Spleen (tissue), 11 donors: ENCODE data around the gene ENPP1. TPM values are rescaled to one million over a fixed set of nuclear protein-coding genes. Genes with fewer than 3 reads are reported as not detected.

Experiments
- DNase-seq: peaks from one replicate; pipeline ENCODE4 v3.0.0-alpha.2; 2020
- H3K27ac ChIP-seq, 8 donors: fragments of 200-600 bp; sonication (generic) in 7 of 8; 1 replicate in 4 of 8; 2 replicates in 4 of 8; pipeline versions ENCODE4 v1.5.0 to v1.8.0; 2016 to 2021; ENCODE audit warnings: inconsistent platforms in 4 of 8, mild to moderate bottlenecking in 4 of 8, moderate library complexity in 1 of 8
- H3K27me3 ChIP-seq, 7 donors: fragments of 200-600 bp; sonication (generic) in 6 of 7; replicated peaks in 1 of 7; 1 replicate in 4 of 7; 2 replicates in 3 of 7; pipeline versions ENCODE4 v1.5.0 to v1.8.0; 2016 to 2021; ENCODE audit warnings: inconsistent platforms in 3 of 7, mild to moderate bottlenecking in 1 of 7
- H3K36me3 ChIP-seq, 6 donors: fragments of 200-600 bp; sonication (generic) in 5 of 6; 1 replicate in 4 of 6; 2 replicates in 2 of 6; pipeline versions ENCODE4 v1.5.0 to v1.8.0; 2016 to 2021; ENCODE audit warnings: inconsistent platforms in 2 of 6
- H3K4me1 ChIP-seq, 6 donors: fragments of 200-600 bp; sonication (generic) in 5 of 6; 1 replicate in 3 of 6; 2 replicates in 3 of 6; pipeline versions ENCODE4 v1.5.0 to v1.8.0; 2016 to 2021; ENCODE audit warnings: inconsistent platforms in 3 of 6
- H3K4me3 ChIP-seq, 8 donors: fragments of 200-600 bp; sonication (generic) in 7 of 8; 1 replicate in 4 of 8; 2 replicates in 4 of 8; pipeline versions ENCODE4 v1.5.0 to v1.8.0; 2016 to 2021; ENCODE audit warnings: inconsistent platforms in 4 of 8, mild to moderate bottlenecking in 4 of 8, moderate library complexity in 2 of 8
- H3K9me3 ChIP-seq, 8 donors: fragments of 200-600 bp; sonication (generic) in 7 of 8; 1 replicate in 4 of 8; 2 replicates in 4 of 8; pipeline versions ENCODE4 v1.5.0 to v1.8.0; 2016 to 2021; ENCODE audit warnings: inconsistent platforms in 4 of 8
- POLR2A ChIP-seq, 3 donors: fragments of 450-650 bp; IDR thresholded peaks; one replicate each; pipeline ENCODE4 v1.5.1; 2017; ENCODE audit warnings: antibody characterized with exemption in 3 of 3, mild to moderate bottlenecking in 1 of 3
- POLR2AphosphoS5 ChIP-seq, 3 donors: sonication (generic); formaldehyde crosslinking; IDR thresholded peaks; one replicate each; pipeline ENCODE4 v1.5.1; 2017; ENCODE audit warnings: antibody characterized with exemption in 3 of 3
- WGBS, 5 donors: extraction: QIAGEN DNeasy Blood & Tissue Kit in 3 of 5; methylation state at CpG; one replicate each; pipeline versions ENCODE4 v1.1.5 to v1.1.7; 2013 to 2018; 5-methylcytosine and 5-hydroxymethylcytosine counted together
- intact Hi-C: fragments of 100-400 bp; cut with DNase I; formaldehyde crosslinking; loops from one replicate; pipeline ENCODE4 v1.15.0; 2023; ENCODE audit warnings: low total_unique reads
- polyA plus RNA-seq, 3 donors: library from polyadenylated mRNA; stranded (reverse); fragments of 200-250 nt; gene quantifications; one replicate each; pipeline ENCODE4 v1.2.1, GENCODE V29; 2013
- total RNA-seq, 7 donors: library from RNA; depleted of rRNA in 3 of 7; stranded (reverse); fragments of >200 nt in 3 of 7; fragmentation: NEBNext Ultra II Directional in 4 of 7; extraction: Animal tissue kit (Norgen Biotek cat#: 25700) in 4 of 7; gene quantifications; one replicate each; pipeline versions ENCODE4 v1.1.0 to v1.2.1, GENCODE V29; 2016 to 2021
- TF ChIP-seq, protein P1 (sequence below), 11 experiments: fragments of 200-600 bp in 7 of 11; fragments of 450-650 bp in 4 of 11; sonication (generic) in 4 of 11; IDR thresholded peaks in 8 of 11; conservative IDR thresholded peaks in 3 of 11; 1 replicate in 7 of 11; 2 replicates in 4 of 11; pipeline versions ENCODE4 v1.4.0 to v1.8.0; 2016 to 2021; ENCODE audit warnings: antibody characterized with exemption in 11 of 11, inconsistent platforms in 4 of 11, mild to moderate bottlenecking in 1 of 11
- donor health status: healthy with polysubstance abuse.
- donor health status: DM: no; HTN: no; CAD: no; lungs with moderate emphysema.
- donor health status: DM: no; HTN: no; CAD: no.
- donor health status: Bipolar disorder and iron deficiency.
- donor health status: healthy.
- donor health status: DM: no; HTN: no; CAD: no.
- donor health status: DM: yes; HTN: yes; CAD: no.

The ENPP1 gene
- total and polyA plus RNA-seq, 10 donors, result 0.46 to 10.6 (median 2.9) TPM

DNA sequence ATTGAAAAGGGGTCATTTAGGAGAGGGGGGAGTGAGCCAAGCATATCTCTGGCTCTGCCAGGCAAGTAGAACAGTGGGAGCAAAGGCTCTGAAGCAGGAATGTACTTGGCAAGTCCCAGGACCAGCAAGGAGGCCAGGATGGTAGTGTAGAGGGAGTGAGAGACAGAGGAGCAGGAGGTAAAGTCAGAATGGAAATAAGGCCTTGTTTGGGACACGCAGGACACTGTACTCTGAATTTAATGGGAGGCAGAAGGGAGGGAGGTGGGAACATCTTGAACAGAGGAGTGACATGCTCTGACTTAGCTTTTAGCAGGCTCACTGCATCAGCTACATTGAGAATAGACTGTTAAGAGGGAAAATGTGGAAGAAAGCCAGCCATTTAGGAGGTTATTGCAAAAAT is 37.0 kb upstream of the ENPP1 start:
- Histone ChIP-seq H3K27ac (no peak overlapping the region), H3K4me3 (no peak overlapping the region), H3K36me3 (no peaks in the 10 kb centered on the region), H3K27me3 (no peaks in the 10 kb centered on the region), H3K4me1 (no peaks in the 10 kb centered on the region), H3K9me3 (no peaks in the 10 kb centered on the region)
- TF ChIP-seq, protein P1, sequence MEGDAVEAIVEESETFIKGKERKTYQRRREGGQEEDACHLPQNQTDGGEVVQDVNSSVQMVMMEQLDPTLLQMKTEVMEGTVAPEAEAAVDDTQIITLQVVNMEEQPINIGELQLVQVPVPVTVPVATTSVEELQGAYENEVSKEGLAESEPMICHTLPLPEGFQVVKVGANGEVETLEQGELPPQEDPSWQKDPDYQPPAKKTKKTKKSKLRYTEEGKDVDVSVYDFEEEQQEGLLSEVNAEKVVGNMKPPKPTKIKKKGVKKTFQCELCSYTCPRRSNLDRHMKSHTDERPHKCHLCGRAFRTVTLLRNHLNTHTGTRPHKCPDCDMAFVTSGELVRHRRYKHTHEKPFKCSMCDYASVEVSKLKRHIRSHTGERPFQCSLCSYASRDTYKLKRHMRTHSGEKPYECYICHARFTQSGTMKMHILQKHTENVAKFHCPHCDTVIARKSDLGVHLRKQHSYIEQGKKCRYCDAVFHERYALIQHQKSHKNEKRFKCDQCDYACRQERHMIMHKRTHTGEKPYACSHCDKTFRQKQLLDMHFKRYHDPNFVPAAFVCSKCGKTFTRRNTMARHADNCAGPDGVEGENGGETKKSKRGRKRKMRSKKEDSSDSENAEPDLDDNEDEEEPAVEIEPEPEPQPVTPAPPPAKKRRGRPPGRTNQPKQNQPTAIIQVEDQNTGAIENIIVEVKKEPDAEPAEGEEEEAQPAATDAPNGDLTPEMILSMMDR (IDR thresholded peaks at IDR 0.05 in 8 of 11, conservative IDR thresholded peaks at IDR 0.05 in 3 of 11), result no peak
- TF ChIP-seq POLR2A (IDR thresholded peaks at IDR 0.05) (no peak), POLR2AphosphoS5 (IDR thresholded peaks at IDR 0.05) (no peak)
- DNase-seq, result no peak
- intact Hi-C loops, result no loop called here
- 64 to 83% (median 78%) methylated on average over 1 of the region's 1 CpG for WGBS, 5 donors

DNA sequence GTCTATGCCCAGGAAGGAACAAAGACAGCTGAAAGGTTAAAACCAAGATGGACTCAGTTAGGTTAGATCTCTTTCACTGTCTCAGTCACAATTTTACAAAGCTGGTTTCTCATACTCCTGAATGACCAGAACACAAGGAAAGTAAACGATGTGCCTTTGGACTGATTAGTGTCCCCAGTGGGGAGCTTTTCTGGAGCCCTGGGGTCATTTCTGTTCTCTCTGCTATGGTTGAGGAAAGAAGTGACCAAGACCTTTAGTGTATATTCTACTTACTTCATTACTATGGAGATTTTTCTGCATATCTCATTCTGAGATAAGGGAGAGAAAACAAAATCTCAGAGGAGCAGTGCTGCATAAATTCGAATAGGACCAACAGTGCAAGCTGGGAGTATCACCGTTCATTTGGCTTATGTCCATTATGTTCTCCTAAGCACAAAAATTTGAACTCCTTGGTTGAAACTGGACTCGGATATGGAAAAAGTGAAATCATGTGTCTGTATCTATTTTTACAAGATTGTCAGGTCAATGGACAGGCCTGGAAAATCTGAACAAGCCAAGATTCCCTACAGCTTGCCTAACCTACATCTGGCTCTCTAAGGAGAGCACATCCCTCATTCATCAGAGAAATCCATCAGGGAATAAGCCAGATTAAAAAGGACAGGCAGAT is 34.4 kb upstream of the ENPP1 start:
- TF ChIP-seq, protein P1 (IDR thresholded peaks at IDR 0.05 in 8 of 11, conservative IDR thresholded peaks at IDR 0.05 in 3 of 11), result no peak
- TF ChIP-seq POLR2AphosphoS5 (IDR thresholded peaks at IDR 0.05) (no peak), POLR2A (IDR thresholded peaks at IDR 0.05) (no peak)
- no peaks in the 10 kb centered on the region for H3K4me1 ChIP-seq
- H3K4me3 ChIP-seq, result no peak overlapping the region
- H3K27me3 ChIP-seq, result no peaks in the 10 kb centered on the region
- no peaks in the 10 kb centered on the region for H3K36me3 ChIP-seq
- no peak for DNase-seq
- no peaks in the 10 kb centered on the region for H3K9me3 ChIP-seq
- intact Hi-C loops, result no loop called here
- no peak overlapping the region for H3K27ac ChIP-seq
- WGBS, 5 donors, result 65 to 82% (median 67%) methylated on average over 4 of the region's 4 CpGs

DNA sequence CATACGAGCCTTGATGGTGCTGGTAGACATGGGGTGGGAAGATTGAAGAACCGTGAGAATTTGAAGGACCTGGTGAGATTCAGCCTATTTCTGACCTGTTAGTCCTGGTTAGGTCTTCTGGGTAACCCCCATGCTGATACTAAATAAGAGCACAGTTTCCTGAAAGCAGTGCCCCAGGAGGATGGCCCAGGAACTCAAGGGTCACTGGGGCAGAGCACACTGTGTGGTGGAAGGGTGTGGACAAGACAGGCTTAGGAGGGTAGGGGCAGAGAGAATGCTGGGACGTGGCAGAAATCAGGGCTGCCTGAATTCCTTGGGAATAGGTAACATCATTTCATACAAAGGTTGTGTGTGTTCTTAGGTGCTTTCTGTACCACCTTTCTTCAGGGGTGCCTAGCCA is 31.9 kb upstream of the ENPP1 start:
- Histone ChIP-seq H3K4me3 (no peak overlapping the region), H3K9me3 (no peaks in the 10 kb centered on the region), H3K27ac (no peak overlapping the region), H3K36me3 (no peaks in the 10 kb centered on the region), H3K4me1 (no peaks in the 10 kb centered on the region), H3K27me3 (no peaks in the 10 kb centered on the region)
- 68 to 89% (median 86%) methylated on average over 3 of the region's 3 CpGs for WGBS, 5 donors
- TF ChIP-seq, protein P1 (IDR thresholded peaks at IDR 0.05 in 8 of 11, conservative IDR thresholded peaks at IDR 0.05 in 3 of 11), result no peak
- TF ChIP-seq POLR2A (IDR thresholded peaks at IDR 0.05) (no peak), POLR2AphosphoS5 (IDR thresholded peaks at IDR 0.05) (no peak)
- DNase-seq, result no peak
- intact Hi-C loops, result no loop called here

DNA sequence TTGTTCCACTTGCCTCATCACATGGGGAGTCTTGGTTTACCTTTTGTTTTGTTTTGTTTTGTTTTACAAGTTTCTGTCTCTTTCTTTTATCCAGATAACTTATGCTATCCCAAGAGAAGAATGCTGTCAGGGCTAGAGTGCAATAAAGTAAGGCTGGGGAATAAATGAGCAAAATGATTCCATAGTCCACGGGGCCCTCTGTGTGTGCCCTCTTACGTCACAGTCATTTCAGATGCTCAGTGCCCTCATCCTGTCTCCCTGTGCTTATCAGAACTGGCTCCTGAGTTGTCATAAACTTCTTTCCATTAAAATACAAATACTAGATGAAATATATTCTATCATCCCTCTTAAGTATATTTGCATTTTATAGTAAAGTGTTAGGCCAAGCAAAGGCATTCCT is 30.8 kb upstream of the ENPP1 start:
- WGBS, 5 donors, result 80 to 89% (median 85%) methylated on average over 2 of the region's 2 CpGs
- no peaks in the 10 kb centered on the region for H3K9me3 ChIP-seq
- no peak overlapping the region for H3K27ac ChIP-seq
- no peaks in the 10 kb centered on the region for H3K36me3 ChIP-seq
- intact Hi-C loops, result no loop called here
- H3K27me3 ChIP-seq, result no peaks in the 10 kb centered on the region
- DNase-seq, result no peak
- no peaks in the 10 kb centered on the region for H3K4me1 ChIP-seq
- no peak overlapping the region for H3K4me3 ChIP-seq
- TF ChIP-seq, protein P1 (IDR thresholded peaks at IDR 0.05 in 8 of 11, conservative IDR thresholded peaks at IDR 0.05 in 3 of 11), result no peak
- TF ChIP-seq POLR2AphosphoS5 (IDR thresholded peaks at IDR 0.05), result no peak
- no peak for TF ChIP-seq POLR2A (IDR thresholded peaks at IDR 0.05)
